SH-SY5Y (cell line): ENCODE measurements around the gene EHMT1.

Source experiments
- GATA2 ChIP-seq: IDR thresholded peaks from 2 replicates; pipeline ENCODE4 v1.6.1; 2011; ENCODE audit warnings: mild to moderate bottlenecking, low read depth, low read length
- GATA3 ChIP-seq: IDR thresholded peaks from 2 replicates; pipeline ENCODE4 v1.6.1; 2011; ENCODE audit warnings: low read depth, mild to moderate bottlenecking, low read length, moderate library complexity

DNA sequence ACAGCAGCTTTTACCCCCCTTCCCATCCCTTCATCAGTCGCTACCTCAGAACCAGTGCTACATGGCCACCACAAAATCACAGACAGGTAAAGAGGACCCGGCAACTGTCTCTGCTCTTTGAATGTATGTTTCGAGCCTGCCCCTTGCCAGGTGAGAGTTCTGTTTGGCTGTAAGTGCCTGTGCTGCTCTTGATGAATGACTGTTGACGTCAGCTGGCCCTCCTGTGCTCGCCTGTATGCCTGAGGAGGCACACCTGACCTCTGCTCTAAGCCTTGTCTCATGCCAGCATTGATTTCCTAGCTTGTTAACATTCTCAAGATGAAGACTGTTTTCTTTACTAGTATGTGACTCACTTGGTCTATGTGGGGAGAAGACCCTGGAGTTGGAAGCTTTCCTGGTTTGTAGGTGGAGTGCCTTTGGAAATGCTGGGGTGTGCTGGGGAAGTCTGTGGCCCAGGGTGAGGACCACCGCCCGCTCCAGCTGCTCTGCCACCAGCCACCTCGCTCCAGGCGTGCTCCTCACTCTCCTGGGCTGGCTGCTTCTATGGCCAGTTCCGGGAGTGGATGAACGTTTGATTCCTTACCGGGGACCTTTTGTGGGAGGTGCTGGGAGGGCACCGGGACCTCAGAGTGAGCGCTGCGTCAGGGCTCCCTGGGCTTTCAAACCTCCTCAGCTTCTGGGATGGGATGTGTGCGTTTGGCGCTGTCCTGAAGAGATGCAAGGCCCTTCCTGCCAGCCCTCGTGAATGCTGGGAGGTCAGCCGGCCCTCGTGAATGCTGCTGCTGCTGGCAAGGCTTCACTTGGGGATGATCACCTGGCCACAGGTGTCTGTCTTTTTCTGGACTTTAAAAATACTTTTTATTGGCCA, 109.9 kb downstream of the EHMT1 start:
- TF ChIP-seq GATA2 = no peak
- no peak for TF ChIP-seq GATA3
